Right atrium auricular region (tissue), 2 donors: ENCODE results near the gene LARP4. TPM values are rescaled to one million over a fixed set of nuclear protein-coding genes. Genes with fewer than 3 reads are reported as not detected.
"Not testable (repeated sequence)": the region's sequence is repeated elsewhere in the genome, so short reads cannot be mapped to it uniquely, and the experiment has no call there.

Source experiments
- DNase-seq: peaks from one replicate; pipeline ENCODE4 v3.0.0-alpha.2; 2019; ENCODE audit warnings: low spot score
- H3K27ac ChIP-seq, 2 donors: fragments of 200-600 bp; sonication (generic); 1 replicate in 1 of 2; 2 replicates in 1 of 2; pipeline ENCODE4 v1.5.1; 2016 to 2019
- H3K27me3 ChIP-seq, 2 donors: fragments of 200-600 bp; sonication (generic); one replicate each; pipeline versions ENCODE4 v1.5.1 to v1.6.0; 2017 to 2019
- H3K36me3 ChIP-seq: fragments of 200-600 bp; sonication (generic); one replicate; pipeline ENCODE4 v1.5.1; 2016
- H3K4me1 ChIP-seq, 2 donors: fragments of 200-600 bp; sonication (generic); one replicate each; pipeline versions ENCODE4 v1.5.1 to v1.6.0; 2017 to 2019
- H3K4me3 ChIP-seq, 2 donors: fragments of 200-600 bp; sonication (generic); 1 replicate in 1 of 2; 2 replicates in 1 of 2; pipeline ENCODE4 v1.5.1; 2017 to 2019; ENCODE audit warnings: mild to moderate bottlenecking in 1 of 2, moderate library complexity in 1 of 2
- H3K9me3 ChIP-seq, 2 donors: fragments of 200-600 bp; sonication (generic); one replicate each; pipeline ENCODE4 v1.5.1; 2019
- total RNA-seq, 2 donors: library from RNA; depleted of rRNA; stranded (reverse); fragments of >200 nt; gene quantifications; one replicate each; pipeline ENCODE4 v1.1.0, GENCODE V29; 2016
- TF ChIP-seq, protein P1 (sequence below), 2 donors: fragments of 200-600 bp; sonication (generic); IDR thresholded peaks; one replicate each; pipeline ENCODE4 v1.5.1; 2019; ENCODE audit warnings: antibody characterized with exemption in 2 of 2

LARP4 gene
- total RNA-seq, 2 donors from 2014 or later, result 42.9 to 43.0 TPM

- peak overlapping the region; percentile 35 to 58 for H3K27ac ChIP-seq
- DNase-seq, result no peak
- H3K27me3 ChIP-seq, result no peaks in the 10 kb centered on the region
- peaks cover 0 to 29% of the 10 kb centered on the region in 2 donors for H3K4me1 ChIP-seq
- H3K4me3 ChIP-seq, result no peak overlapping the region
- H3K36me3 ChIP-seq, result no peaks in the 10 kb centered on the region
- TF ChIP-seq, protein P1, sequence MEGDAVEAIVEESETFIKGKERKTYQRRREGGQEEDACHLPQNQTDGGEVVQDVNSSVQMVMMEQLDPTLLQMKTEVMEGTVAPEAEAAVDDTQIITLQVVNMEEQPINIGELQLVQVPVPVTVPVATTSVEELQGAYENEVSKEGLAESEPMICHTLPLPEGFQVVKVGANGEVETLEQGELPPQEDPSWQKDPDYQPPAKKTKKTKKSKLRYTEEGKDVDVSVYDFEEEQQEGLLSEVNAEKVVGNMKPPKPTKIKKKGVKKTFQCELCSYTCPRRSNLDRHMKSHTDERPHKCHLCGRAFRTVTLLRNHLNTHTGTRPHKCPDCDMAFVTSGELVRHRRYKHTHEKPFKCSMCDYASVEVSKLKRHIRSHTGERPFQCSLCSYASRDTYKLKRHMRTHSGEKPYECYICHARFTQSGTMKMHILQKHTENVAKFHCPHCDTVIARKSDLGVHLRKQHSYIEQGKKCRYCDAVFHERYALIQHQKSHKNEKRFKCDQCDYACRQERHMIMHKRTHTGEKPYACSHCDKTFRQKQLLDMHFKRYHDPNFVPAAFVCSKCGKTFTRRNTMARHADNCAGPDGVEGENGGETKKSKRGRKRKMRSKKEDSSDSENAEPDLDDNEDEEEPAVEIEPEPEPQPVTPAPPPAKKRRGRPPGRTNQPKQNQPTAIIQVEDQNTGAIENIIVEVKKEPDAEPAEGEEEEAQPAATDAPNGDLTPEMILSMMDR (IDR thresholded peaks at IDR 0.05), result no peak
- H3K9me3 ChIP-seq, result no peaks in the 10 kb centered on the region
Measured at GRCh38 chr12:50520416-50521207, 119.9 kb downstream of the LARP4 start.

DNA sequence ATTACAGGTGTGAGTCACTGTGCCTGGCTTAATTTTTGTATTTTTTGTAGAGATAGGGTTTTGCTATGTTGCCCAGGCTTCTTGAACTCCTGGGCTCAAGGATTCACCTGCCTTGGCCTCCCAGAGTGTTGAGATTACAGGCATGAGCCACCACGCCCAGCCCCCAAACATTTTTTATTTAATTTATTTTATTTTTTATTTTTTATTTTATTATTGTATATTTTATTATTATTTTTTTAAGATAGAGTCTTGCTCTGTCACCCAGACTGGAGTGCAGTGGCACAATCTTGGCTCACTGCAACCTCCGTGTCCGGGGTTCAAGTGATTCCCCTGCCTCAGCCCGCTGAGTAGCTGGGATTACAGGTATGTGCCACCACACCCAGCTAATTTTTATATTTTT is 121.1 kb downstream of the LARP4 start:
- H3K9me3 ChIP-seq, H3K27ac ChIP-seq, H3K27me3 ChIP-seq, H3K36me3 ChIP-seq, DNase-seq, H3K4me3 ChIP-seq: not testable (repeated sequence)
- peaks cover 0 to 28% of the 10 kb centered on the region in 2 donors for H3K4me1 ChIP-seq

DNA sequence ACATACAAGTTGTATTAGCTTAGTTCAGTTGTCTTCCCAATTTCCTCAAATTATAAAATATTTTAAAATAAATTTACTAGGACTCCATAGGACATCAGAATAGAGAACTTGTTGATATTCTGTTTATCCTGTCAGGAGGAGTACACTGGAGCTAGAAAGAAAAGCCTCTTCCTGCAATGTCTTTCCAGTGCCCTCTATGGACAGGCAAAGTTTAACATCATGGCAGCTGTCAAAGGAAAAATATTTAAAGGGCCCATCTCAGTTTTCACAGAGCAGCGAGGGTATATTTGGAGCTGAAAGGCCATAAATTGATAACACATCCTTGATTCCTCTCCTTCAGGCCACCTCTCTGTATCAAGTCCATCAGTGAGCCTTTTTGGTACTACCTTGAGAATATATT is 123.1 kb downstream of the LARP4 start:
- TF ChIP-seq, protein P1 (IDR thresholded peaks at IDR 0.05), result no peak
- Histone ChIP-seq H3K4me1 (peaks cover 0 to 12% of the 10 kb centered on the region in 2 donors), H3K36me3 (no peaks in the 10 kb centered on the region), H3K27me3 (no peaks in the 10 kb centered on the region), H3K9me3 (no peaks in the 10 kb centered on the region), H3K27ac (no peak overlapping the region), H3K4me3 (no peak overlapping the region)
- DNase-seq, result no peak

GRCh38 chr12:50524621-50525020 is 123.9 kb downstream of the LARP4 start:
- Histone ChIP-seq H3K27me3 (no peaks in the 10 kb centered on the region), H3K36me3 (no peaks in the 10 kb centered on the region), H3K9me3 (no peaks in the 10 kb centered on the region), H3K4me1 (peaks cover 0 to 12% of the 10 kb centered on the region in 2 donors), H3K4me3 (no peak overlapping the region), H3K27ac (no peak overlapping the region)
- DNase-seq, result no peak
- TF ChIP-seq, protein P1 (IDR thresholded peaks at IDR 0.05), result no peak

- H3K27me3 ChIP-seq, result no peaks in the 10 kb centered on the region
- no peak overlapping the region for H3K4me3 ChIP-seq
- H3K36me3 ChIP-seq, result no peaks in the 10 kb centered on the region
- H3K9me3 ChIP-seq, result no peaks in the 10 kb centered on the region
- DNase-seq, result no peak
- TF ChIP-seq, protein P1 (IDR thresholded peaks at IDR 0.05), result no peak
- H3K4me1 ChIP-seq, result peaks cover 0 to 12% of the 10 kb centered on the region in 2 donors
- H3K27ac ChIP-seq, result no peak overlapping the region
Measured at GRCh38 chr12:50525422-50525821, 124.7 kb downstream of the LARP4 start.

DNA sequence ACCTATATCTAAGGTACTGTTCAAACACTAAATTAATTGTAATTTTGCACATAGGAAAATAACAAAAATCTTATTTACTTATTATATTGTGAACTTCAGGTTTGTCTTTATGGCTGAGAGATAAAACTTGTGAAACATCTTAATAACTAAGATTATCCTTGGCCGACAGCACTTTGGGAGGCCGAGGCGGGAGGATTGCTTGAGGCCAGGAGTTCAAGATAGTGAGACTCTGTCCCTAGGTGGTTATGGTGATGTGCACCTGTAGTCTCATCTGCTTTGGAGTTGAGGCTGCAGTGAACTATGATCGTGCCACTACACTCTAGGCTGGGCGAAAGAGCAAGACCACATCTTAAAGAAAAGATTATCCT is 126.7 kb downstream of the LARP4 start:
- TF ChIP-seq, protein P1 (IDR thresholded peaks at IDR 0.05), result no peak
- no peak for DNase-seq
- no peak overlapping the region for H3K4me3 ChIP-seq
- no peaks in the 10 kb centered on the region for H3K27me3 ChIP-seq
- no peaks in the 10 kb centered on the region for H3K36me3 ChIP-seq
- no peaks in the 10 kb centered on the region for H3K9me3 ChIP-seq
- peaks cover 0 to 3% of the 10 kb centered on the region in 2 donors for H3K4me1 ChIP-seq
- H3K27ac ChIP-seq, result no peak overlapping the region
